Gastrocnemius medialis (tissue), 4 donors: ENCODE measurements around the gene LCN15. TPM values are rescaled to one million over a fixed set of nuclear protein-coding genes. Genes with fewer than 3 reads are reported as not detected.

Source experiments
- ATAC-seq, 2 donors: fragments of 150-250 bp; one replicate each; pipeline ENCODE4 v1.9.1; 2016
- DNase-seq, 2 donors: peaks; one replicate each; pipeline ENCODE4 v3.0.0-alpha.2; 2019
- H3K27ac ChIP-seq, 4 donors: fragments of 200-600 bp; sonication (generic); 1 replicate in 1 of 4; 2 replicates in 3 of 4; pipeline ENCODE4 v1.5.1; 2016 to 2018; ENCODE audit warnings: mild to moderate bottlenecking in 2 of 4, moderate library complexity in 1 of 4
- H3K27me3 ChIP-seq, 3 donors: fragments of 200-600 bp; sonication (generic) in 2 of 3; 1 replicate in 1 of 3; 2 replicates in 2 of 3; pipeline versions ENCODE4 v1.5.1 to v1.6.0; 2016 to 2019; ENCODE audit warnings: mild to moderate bottlenecking in 1 of 3, moderate library complexity in 1 of 3
- H3K36me3 ChIP-seq, 2 donors: fragments of 200-600 bp; sonication (generic) in 1 of 2; one replicate each; pipeline ENCODE4 v1.5.1; 2017 to 2018
- H3K4me1 ChIP-seq, 2 donors: fragments of 200-600 bp; sonication (generic) in 1 of 2; one replicate each; pipeline ENCODE4 v1.5.1; 2016 to 2017; ENCODE audit warnings: mild to moderate bottlenecking in 2 of 2
- H3K4me3 ChIP-seq, 4 donors: fragments of 200-600 bp; sonication (generic) in 3 of 4; 1 replicate in 1 of 4; 2 replicates in 3 of 4; pipeline ENCODE4 v1.5.1; 2016 to 2019; ENCODE audit warnings: mild to moderate bottlenecking in 2 of 4
- H3K9me3 ChIP-seq, 3 donors: fragments of 200-600 bp; sonication (generic) in 2 of 3; 1 replicate in 1 of 3; 2 replicates in 2 of 3; pipeline ENCODE4 v1.5.1; 2016 to 2019
- CTCF ChIP-seq, 5 experiments: fragments of 450-650 bp in 3 of 5; fragments of 200-600 bp in 2 of 5; sonication (generic) in 2 of 5; IDR thresholded peaks in 4 of 5; conservative IDR thresholded peaks in 1 of 5; 1 replicate in 4 of 5; 2 replicates in 1 of 5; pipeline ENCODE4 v1.5.1; 2016 to 2019; ENCODE audit warnings: antibody characterized with exemption in 5 of 5, mild to moderate bottlenecking in 3 of 5, moderate library complexity in 3 of 5
- POLR2A ChIP-seq, 2 donors: fragments of 450-650 bp; IDR thresholded peaks; one replicate each; pipeline ENCODE4 v1.6.1; 2017; ENCODE audit warnings: antibody characterized with exemption in 2 of 2, mild to moderate bottlenecking in 2 of 2, moderate library complexity in 2 of 2
- in situ Hi-C, 4 donors: fragments of 200-750 bp; cut with MboI; loops; one replicate each; pipeline versions ENCODE4 v1.15.0 to v1.8.0; 2017; ENCODE audit warnings: low sequenced_read_pairs in 4 of 4
- intact Hi-C: fragments of 100-400 bp; cut with DNase I; formaldehyde crosslinking; loops from one replicate; pipeline ENCODE4 v1.15.1; 2023; ENCODE audit warnings: low total_unique reads
- total RNA-seq, 4 donors: library from RNA; depleted of rRNA; stranded (reverse); fragments of >200 nt; gene quantifications; one replicate each; pipeline versions ENCODE4 v1.1.0 to v1.2.3, GENCODE V29; 2016

The LCN15 gene
- total RNA-seq, 4 donors from 2014 or later = not detected

- intact Hi-C loops (no loop called here), in situ Hi-C loops (no loop called here)
- Histone ChIP-seq H3K36me3 (no peaks in the 10 kb centered on the region), H3K27ac (no peak overlapping the region), H3K27me3 (no peaks in the 10 kb centered on the region), H3K4me1 (peaks cover 0 to 3% of the 10 kb centered on the region in 2 donors), H3K4me3 (no peak overlapping the region), H3K9me3 (no peaks in the 10 kb centered on the region)
- no peak for ATAC-seq
- no peak for DNase-seq
- no peak for TF ChIP-seq CTCF (IDR thresholded peaks at IDR 0.05 in 4 of 5, conservative IDR thresholded peaks at IDR 0.05 in 1 of 5)
- no peak for TF ChIP-seq POLR2A (IDR thresholded peaks at IDR 0.05)
Observed at GRCh38 chr9:136751814-136752213, 12.5 kb downstream of the LCN15 start.

GRCh38 chr9:136751244-136751643 is 13.1 kb downstream of the LCN15 start:
- Histone ChIP-seq H3K36me3 (no peaks in the 10 kb centered on the region), H3K27ac (no peak overlapping the region), H3K4me3 (no peak overlapping the region), H3K9me3 (no peaks in the 10 kb centered on the region), H3K27me3 (no peaks in the 10 kb centered on the region), H3K4me1 (peaks cover 0 to 3% of the 10 kb centered on the region in 2 donors)
- TF ChIP-seq POLR2A (IDR thresholded peaks at IDR 0.05) (no peak), CTCF (IDR thresholded peaks at IDR 0.05 in 4 of 5, conservative IDR thresholded peaks at IDR 0.05 in 1 of 5) (no peak)
- in situ Hi-C loops = no loop called here
- intact Hi-C loops = no loop called here
- ATAC-seq = no peak
- no peak for DNase-seq

- ATAC-seq = no peak
- in situ Hi-C loops = no loop called here
Observed at GRCh38 chr9:136750526-136750925, 13.8 kb downstream of the LCN15 start.

GRCh38 chr9:136748666-136749611 is 15.4 kb downstream of the LCN15 start:
- DNase-seq (no peak), ATAC-seq (peak in 1 of 2 donors; percentile 20)
- Histone ChIP-seq H3K27me3 (peaks cover 0 to under 1% (median 0%) of the 10 kb centered on the region in 3 donors), H3K4me3 (no peak overlapping the region), H3K36me3 (no peaks in the 10 kb centered on the region), H3K4me1 (peaks cover 0 to 3% of the 10 kb centered on the region in 2 donors), H3K27ac (peak overlapping the region in 3 of 4 donors; percentile 51 to 55 (median 52)), H3K9me3 (no peaks in the 10 kb centered on the region)
- in situ Hi-C loops = no loop called here
- no peak for TF ChIP-seq POLR2A (IDR thresholded peaks at IDR 0.05)
- TF ChIP-seq CTCF (IDR thresholded peaks at IDR 0.05 in 4 of 5, conservative IDR thresholded peaks at IDR 0.05 in 1 of 5) = no peak
- intact Hi-C loops = no loop called here

More at GRCh38 chr9:136750526-136750925, 13.8 kb downstream of the LCN15 start:
- Histone ChIP-seq H3K4me3 (no peak overlapping the region), H3K36me3 (no peaks in the 10 kb centered on the region), H3K9me3 (no peaks in the 10 kb centered on the region), H3K27ac (peak overlapping the region in 1 of 4 donors; percentile 55), H3K27me3 (no peaks in the 10 kb centered on the region), H3K4me1 (peaks cover 0 to 3% of the 10 kb centered on the region in 2 donors)
- no peak for TF ChIP-seq CTCF (IDR thresholded peaks at IDR 0.05 in 4 of 5, conservative IDR thresholded peaks at IDR 0.05 in 1 of 5)
- no peak for TF ChIP-seq POLR2A (IDR thresholded peaks at IDR 0.05)
- no peak for DNase-seq
- intact Hi-C loops = no loop called here
